NCI-H2107 treated with DMSO at 0.1 percent for 48 hours (cell line): ENCODE data around the gene ADAMTSL2.

Experiments used
- DNase-seq: peaks from one replicate; lab custom pipeline; 2025; ENCODE audit not compliant: unreplicated experiment; lab: John Stamatoyannopoulos, UW

The ADAMTSL2 gene

DNA sequence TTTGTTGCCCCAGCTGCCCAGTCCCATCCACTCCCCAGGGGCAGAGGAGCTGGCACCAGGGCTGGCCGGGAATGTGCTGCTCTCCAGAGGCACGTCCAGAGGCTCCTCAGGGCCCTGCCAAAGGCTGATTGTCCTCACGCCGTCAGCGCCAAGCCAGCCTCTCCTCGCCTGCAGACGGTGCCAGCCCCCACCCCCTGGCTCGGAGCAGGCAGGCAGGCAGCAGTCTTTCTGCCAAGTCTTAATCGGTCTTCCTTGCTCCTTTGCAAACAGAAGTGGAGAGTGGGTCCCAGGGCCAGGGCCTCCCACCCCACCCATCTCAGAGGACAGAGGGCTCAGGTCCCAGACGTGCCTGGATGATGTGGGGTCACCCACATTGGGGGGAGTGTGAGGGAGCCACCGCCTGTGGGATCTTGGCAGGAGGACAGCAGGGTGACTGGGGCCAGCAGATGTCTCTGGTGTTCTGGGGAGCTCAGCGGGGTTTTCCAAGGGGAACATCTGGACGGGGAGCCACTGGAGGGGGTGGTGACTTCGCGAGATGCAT is 38.4 kb downstream of the ADAMTSL2 start:
- no peak for DNase-seq

- no peak for DNase-seq
Observed at GRCh38 chr9:133573791-133574515, 39.4 kb downstream of the ADAMTSL2 start.

DNA sequence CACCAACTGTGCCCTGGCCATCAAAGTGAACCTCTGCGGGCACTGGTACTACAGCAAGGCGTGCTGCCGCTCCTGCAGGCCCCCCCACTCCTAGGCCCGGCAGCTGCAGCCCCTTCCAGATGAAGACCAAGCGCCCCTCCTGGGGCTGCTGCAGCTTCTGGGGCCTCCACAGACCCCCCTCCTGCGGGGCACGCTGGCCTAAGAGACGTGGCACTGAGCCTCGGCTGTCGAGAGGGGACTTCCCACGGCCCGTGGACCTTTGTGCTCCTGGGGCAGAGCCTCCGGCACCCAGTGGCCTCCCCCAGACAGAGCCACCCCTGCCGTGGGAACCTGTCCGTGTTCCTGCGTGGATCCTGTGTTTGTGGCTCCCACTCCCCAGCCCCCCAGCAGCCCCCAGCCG is 40.3 kb downstream of the ADAMTSL2 start:
- no peak for DNase-seq

DNA sequence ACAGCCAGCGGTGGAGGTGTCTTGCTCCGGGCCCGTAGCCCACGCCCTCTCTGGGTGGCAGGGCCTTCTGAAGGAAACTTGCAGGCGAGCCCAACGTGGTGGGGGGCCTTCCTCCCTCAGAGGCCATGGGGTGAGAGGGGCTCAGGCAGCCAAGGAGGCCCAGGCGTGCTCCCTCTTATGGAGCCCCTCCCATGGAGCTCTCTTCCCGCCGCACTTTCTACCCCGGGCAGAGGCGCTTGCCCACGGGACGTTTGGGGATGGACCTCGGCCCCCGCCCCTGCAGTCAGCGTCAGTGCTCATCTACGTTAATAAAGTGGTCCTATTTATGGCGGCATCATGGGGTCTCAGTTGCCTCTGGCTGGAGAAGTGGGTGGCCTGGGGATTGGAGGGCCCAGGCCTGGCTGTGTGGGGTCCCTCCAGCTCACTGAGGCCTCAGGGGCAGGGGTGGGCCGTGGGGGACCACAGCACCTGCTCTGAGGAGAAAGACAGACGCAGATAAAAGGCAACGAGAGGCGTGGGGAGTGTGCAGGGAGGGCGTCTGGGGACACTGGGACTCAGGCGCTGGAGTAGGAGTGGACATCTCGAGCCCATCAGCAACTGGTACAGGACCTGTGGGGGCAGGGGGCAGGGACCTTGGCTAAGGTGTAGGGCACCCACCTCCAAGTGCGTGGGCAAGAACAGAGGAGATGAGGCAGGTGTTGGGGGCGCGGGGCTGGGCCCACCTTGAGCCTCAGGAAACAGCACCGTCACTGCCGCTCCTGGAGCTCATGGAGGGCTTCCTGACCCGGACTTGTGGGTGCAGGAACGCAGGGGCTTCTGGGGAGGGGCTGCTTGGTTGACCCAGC is 40.9 kb downstream of the ADAMTSL2 start:
- DNase-seq, result no peak

DNA sequence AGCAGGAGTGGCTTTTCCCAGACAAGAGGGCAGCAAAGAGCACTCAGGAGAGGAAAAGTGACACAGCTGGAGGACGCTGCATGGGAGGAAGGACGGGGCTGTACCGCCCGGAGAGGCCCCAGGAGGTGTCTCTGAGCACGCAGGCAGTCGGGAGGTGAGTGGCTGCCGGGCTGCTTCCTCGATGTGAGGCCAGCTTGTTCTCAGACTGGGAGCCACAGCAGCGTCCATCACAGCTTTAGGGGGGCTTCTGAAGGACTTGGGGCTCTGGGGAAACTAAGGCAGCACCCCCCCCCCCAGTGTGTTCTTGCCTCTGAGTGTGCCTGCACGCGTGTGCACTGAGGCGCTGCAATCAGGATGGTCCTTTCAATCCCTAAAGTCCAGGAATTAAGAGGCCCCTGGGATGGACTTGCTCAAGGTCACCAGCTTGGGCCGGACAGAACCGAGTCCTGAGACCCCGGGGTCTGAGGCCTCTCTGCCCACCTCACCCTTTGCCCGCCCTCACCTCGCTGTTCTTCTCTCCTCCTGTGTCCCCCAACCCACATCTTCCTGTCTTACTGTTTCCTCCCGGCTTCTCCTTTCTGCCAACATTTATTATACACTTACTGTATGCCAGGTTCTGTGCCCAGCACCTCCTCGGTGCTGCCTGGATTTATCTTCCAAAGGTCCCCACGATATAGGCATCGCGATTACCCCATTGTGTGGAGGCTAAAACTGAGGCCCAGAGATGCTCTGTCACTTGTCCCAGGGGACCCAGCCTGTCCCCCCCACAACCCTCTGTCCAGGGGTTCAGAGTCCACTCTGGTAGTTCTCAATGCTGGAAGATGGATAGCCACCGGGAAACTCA is 41.7 kb downstream of the ADAMTSL2 start:
- peak; percentile 17 for DNase-seq

DNA sequence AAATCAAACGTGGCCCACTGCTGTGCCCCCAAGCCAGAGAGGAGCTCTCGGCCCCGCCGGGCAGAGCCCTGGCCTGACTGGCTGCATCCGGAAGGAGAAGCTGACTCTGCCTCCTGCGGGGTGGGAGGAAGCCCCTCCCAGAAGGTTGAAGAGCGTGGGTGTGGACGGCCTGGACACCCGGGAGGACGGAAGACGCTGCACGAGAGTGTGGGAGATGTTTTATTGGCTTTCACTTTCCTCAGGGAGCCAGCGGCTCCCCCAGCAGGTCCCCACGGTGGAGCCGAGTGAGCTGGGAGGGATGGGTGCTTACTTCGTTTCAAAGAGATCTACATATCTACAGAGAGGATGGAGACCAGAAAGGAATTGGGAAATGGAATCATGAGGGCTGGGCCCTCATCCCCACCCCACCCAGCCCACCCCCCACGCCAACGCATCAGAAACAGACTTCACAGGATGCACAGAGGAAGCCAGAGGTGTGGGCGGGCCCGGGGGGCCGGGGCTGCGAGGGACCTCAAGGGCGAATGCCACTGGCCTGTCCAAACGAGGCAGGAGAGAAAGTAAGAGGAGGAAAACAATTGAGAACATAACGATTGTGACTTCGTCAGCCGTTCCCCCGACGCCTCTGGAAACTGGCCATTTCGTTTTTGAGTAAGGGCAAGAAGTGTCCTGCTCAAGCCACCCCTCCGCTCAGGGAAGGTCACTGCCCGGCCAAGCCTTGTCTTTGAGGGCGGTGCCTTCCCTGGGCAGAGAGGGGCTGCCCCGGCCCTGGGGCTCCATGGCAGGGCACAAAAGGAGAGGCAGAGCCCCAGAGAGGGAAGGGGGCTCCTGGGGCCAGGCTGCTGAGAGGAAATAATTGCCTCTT is 42.6 kb downstream of the ADAMTSL2 start:
- no peak for DNase-seq

DNA sequence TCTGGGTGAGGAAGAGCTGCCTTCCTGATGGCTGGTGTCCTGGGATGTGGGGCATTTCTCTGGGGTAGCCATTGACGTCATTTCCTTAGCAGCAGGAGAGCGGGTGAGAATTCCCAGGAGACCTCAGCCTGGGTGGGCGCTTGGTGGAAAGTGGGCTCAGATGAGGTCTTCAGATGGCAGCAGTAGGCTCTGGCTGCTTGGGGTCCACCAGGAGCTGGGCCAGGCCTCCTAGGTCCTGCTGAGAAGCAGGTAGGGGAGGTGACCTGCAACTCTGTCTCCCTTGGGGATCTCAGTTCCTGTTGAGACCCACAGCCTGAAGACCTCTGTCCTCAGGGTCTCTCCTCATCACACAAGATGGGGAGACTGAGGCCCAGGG is 43.2 kb downstream of the ADAMTSL2 start:
- no peak for DNase-seq

- no peak for DNase-seq
Observed at GRCh38 chr9:133578524-133579441, 44.3 kb downstream of the ADAMTSL2 start.

GRCh38 chr9:133579601-133580418 is 45.3 kb downstream of the ADAMTSL2 start:
- no peak for DNase-seq

DNA sequence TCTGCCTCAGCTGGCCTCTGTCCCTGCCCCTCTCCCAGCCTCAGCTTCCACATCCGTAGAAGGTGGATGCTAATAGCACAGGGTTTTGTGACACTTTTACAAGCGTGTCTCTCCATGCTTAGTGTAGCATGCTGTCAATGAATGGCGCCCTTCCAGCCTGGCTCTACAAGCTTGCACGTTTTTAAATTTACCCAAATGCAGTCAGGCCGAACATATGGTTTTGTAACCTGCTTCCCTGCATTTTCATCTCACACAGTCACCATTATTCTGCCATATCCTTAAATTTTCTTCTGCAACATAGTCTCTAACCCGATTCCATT is 45.9 kb downstream of the ADAMTSL2 start:
- no peak for DNase-seq

DNA sequence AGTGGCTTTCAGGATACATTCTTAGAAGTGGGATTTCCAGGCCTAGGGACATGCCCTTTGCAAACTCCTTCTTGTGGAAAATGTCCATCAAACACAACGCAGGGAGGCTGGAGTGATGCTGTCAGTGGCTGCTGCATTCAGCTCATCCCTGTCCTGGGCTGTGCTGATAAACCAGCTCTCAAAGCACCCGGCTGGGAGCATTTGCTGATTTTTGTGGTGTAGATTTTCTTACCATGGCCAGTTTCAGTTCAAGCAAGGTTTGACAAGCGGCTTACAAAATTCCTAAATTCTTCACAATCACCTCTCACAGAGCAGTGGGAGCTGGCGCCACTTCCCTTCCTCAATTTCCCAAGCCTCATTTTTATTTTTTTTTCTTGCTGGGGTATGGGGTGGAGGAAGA is 46.5 kb downstream of the ADAMTSL2 start:
- no peak for DNase-seq

GRCh38 chr9:133581513-133582343 is 47.2 kb downstream of the ADAMTSL2 start:
- DNase-seq, result no peak

DNA sequence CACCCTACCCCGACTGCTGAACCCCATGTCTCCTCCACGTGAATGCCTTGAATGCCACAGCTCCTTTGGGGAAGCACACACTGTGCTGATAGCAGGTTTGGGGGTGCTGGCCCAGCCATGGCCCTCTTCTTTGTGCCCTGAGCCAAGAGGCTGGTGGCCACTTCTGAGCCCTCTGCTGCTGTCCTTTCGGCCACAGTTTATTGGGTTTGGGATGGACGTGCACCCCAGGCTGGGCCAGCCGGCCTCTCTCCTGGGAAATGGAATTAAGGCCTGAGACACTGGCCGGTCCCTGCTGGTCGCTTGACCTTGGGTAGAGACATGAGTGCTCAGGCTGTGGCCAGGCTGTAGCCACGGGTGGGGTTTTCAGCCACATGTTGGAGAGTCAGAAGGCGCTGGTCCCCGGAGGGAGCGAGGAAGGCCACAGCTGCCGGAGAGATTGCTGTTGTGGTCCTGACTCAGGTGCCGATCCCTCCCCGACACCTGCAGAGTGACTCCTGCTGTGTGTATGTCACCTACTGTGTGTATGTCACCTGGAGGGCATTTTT is 48.1 kb downstream of the ADAMTSL2 start:
- no peak for DNase-seq

GRCh38 chr9:133583111-133583510 is 48.6 kb downstream of the ADAMTSL2 start:
- DNase-seq, result no peak

GRCh38 chr9:133583586-133583985 is 49.1 kb downstream of the ADAMTSL2 start:
- no peak for DNase-seq

DNA sequence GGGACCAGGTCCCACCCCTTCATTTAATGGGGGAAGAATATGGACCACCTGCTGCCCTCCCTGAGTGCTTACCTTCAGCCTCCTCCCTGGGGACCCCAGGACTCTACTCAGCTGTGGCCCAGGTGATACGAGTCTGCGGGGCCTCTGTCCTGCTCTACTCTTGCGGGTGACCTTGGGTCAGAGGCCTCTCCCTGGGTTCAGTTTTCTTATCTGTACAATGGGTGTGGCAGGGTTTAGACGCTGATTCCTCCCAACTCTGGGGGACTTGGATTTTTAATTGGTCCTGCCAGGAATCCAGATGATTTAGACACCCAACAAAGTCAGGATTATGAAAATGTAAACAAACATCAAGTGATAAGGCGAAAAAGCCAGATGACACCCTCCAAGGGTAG is 49.7 kb downstream of the ADAMTSL2 start:
- DNase-seq, result no peak
